HFF-Myc (cell line): ENCODE data around the gene GRID1.

Experiments used
- DNase-seq: peaks from one replicate; pipeline ENCODE4 v3.0.0-alpha.2; 2011; ENCODE audit warnings: low read depth; ENCODE audit errors: extremely low read depth
- H3K4me3 ChIP-seq: replicated peaks from 2 replicates; pipeline ENCODE4 v1.5.1; 2011; ENCODE audit warnings: low read depth, mild to moderate bottlenecking, control low read depth, low read length
- CTCF ChIP-seq: IDR thresholded peaks from 2 replicates; pipeline ENCODE4 v1.5.1; 2012; ENCODE audit warnings: mild to moderate bottlenecking, low read depth, low read length, control low read depth; ENCODE audit errors: missing control alignments

The GRID1 gene

GRCh38 chr10:86200269-86200668 lies 166.3 kb downstream of the GRID1 start:
- TF ChIP-seq CTCF, result no peak
- DNase-seq, result no peak
- no peak overlapping the region for H3K4me3 ChIP-seq

- DNase-seq, result no peak
- H3K4me3 ChIP-seq, result no peak overlapping the region
- TF ChIP-seq CTCF, result no peak
These were observed 167.6 kb downstream of the GRID1 start for GRCh38 chr10:86199041-86199440.

GRCh38 chr10:86198271-86198670 lies 168.3 kb downstream of the GRID1 start:
- DNase-seq, result no peak
- H3K4me3 ChIP-seq, result no peak overlapping the region
- no peak for TF ChIP-seq CTCF

GRCh38 chr10:86197166-86197790 lies 169.3 kb downstream of the GRID1 start:
- DNase-seq, result no peak
- H3K4me3 ChIP-seq, result no peak overlapping the region
- no peak for TF ChIP-seq CTCF

- no peak overlapping the region for H3K4me3 ChIP-seq
- TF ChIP-seq CTCF, result no peak
- no peak for DNase-seq
These were observed 171.0 kb downstream of the GRID1 start for GRCh38 chr10:86195521-86196157.

GRCh38 chr10:86194684-86195083 lies 171.9 kb downstream of the GRID1 start:
- no peak for DNase-seq
- H3K4me3 ChIP-seq, result no peak overlapping the region
- TF ChIP-seq CTCF, result no peak
